Measurements from ENCODE around the gene SLC39A8.
"Not testable (repeated sequence)": the region's sequence is repeated elsewhere in the genome, so short reads cannot be mapped to it uniquely, and the experiment has no call there.

The SLC39A8 gene

GRCh38 chr4:102246416-102246815 lies 98.9 kb downstream of the SLC39A8 start:
- Histone ChIP-seq H3K4me3 (replicated peaks; ENCODE audit: insufficient read depth, low read length) (no peak overlapping the region), H3K27ac (replicated peaks) (no peak overlapping the region), H3K27me3 (ENCODE audit: insufficient read depth, poor library complexity, severe bottlenecking) (no peaks in the 10 kb centered on the region)
- no peak for DNase-seq (ENCODE audit: low read depth in 1 of 2, low spot score in 1 of 2)
- TF ChIP-seq POLR2AphosphoS5 (IDR thresholded peaks at IDR 0.05; ENCODE audit: low read depth) (no peak), GABPA (IDR thresholded peaks at IDR 0.05; ENCODE audit: low read depth) (no peak), SPI1 (IDR thresholded peaks at IDR 0.05; ENCODE audit: borderline replicate concordance, low read depth) (no peak)

GRCh38 chr4:102244878-102245535 lies 100.3 kb downstream of the SLC39A8 start:
- Histone ChIP-seq H3K27me3 (ENCODE audit: insufficient read depth, poor library complexity, severe bottlenecking) (no peaks in the 10 kb centered on the region), H3K4me3 (replicated peaks; ENCODE audit: insufficient read depth, low read length) (no peak overlapping the region), H3K27ac (replicated peaks) (no peak overlapping the region)
- DNase-seq (ENCODE audit: low read depth in 1 of 2, low spot score in 1 of 2) = no peak
- no peak for TF ChIP-seq REST (IDR thresholded peaks at IDR 0.05; ENCODE audit: insufficient replicate concordance, low read depth)
- no peak for TF ChIP-seq SPI1 (IDR thresholded peaks at IDR 0.05; ENCODE audit: borderline replicate concordance, low read depth)
- no peak for TF ChIP-seq GABPA (IDR thresholded peaks at IDR 0.05; ENCODE audit: low read depth)
- no peak for TF ChIP-seq POLR2AphosphoS5 (IDR thresholded peaks at IDR 0.05; ENCODE audit: low read depth)
- no peak for TF ChIP-seq CTCF (IDR thresholded peaks at IDR 0.05; ENCODE audit: insufficient read depth, low read length)

GRCh38 chr4:102243296-102243695 lies 102.0 kb downstream of the SLC39A8 start:
- H3K27ac ChIP-seq (replicated peaks) = not testable (repeated sequence)

GRCh38 chr4:102234243-102234838 lies 110.9 kb downstream of the SLC39A8 start:
- no peaks in the 10 kb centered on the region for H3K27me3 ChIP-seq (ENCODE audit: insufficient read depth, poor library complexity, severe bottlenecking)
- no peak overlapping the region for H3K27ac ChIP-seq (replicated peaks)
- TF ChIP-seq POLR2AphosphoS5 (IDR thresholded peaks at IDR 0.05; ENCODE audit: low read depth) = no peak
- no peak for TF ChIP-seq SPI1 (IDR thresholded peaks at IDR 0.05; ENCODE audit: borderline replicate concordance, low read depth)
- no peak for TF ChIP-seq REST (IDR thresholded peaks at IDR 0.05; ENCODE audit: insufficient replicate concordance, low read depth)
- TF ChIP-seq CTCF (IDR thresholded peaks at IDR 0.05; ENCODE audit: insufficient read depth, low read length) = no peak
- TF ChIP-seq GABPA (IDR thresholded peaks at IDR 0.05; ENCODE audit: low read depth) = no peak
- DNase-seq (ENCODE audit: low read depth in 1 of 2, low spot score in 1 of 2) = no peak
- no peak overlapping the region for H3K4me3 ChIP-seq (replicated peaks; ENCODE audit: insufficient read depth, low read length)

More at GRCh38 chr4:102243296-102243695, 102.0 kb downstream of the SLC39A8 start:
- not testable (repeated sequence) for DNase-seq (ENCODE audit: low read depth in 1 of 2, low spot score in 1 of 2); H3K27me3 ChIP-seq (ENCODE audit: insufficient read depth, poor library complexity, severe bottlenecking); H3K4me3 ChIP-seq (replicated peaks; ENCODE audit: insufficient read depth, low read length)

All from HL-60 (cell line).